HG03439 (cell line): Measurements from ENCODE around the gene SMNDC1.
"Not testable (repeated sequence)": the region's sequence is repeated elsewhere in the genome, so short reads cannot be mapped to it uniquely, and the experiment has no call there.

Source experiments
- ATAC-seq: cut with Tn5 transposase; IDR thresholded peaks from one replicate; pipeline ENCODE4 v1.9.1; 2021; ENCODE audit warnings: mild to moderate bottlenecking, moderate library complexity; ENCODE audit not compliant: unreplicated experiment

Gene SMNDC1

DNA sequence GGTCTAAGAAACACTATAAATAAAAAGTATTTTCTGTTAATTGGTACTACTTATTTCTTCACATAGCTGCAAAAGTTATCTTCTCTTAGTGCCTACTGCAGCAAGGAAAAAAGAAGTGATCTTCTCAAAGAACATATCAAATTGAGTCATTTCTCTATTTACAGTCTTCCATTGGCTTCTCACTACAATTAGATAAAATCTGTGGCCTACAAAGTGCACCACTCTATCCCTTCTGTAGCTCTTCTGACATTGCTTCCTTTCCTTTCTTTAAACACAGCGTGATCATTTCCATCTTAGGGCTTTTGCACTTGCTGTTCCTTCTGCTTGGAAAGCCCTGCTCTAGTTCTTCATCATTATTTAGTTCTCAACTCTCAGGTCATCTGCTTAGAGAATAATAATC is 52.6 kb downstream of the SMNDC1 start:
- no peak for ATAC-seq

- peak; percentile 93 for ATAC-seq
Observed at GRCh38 chr10:110251392-110251791, 53.3 kb downstream of the SMNDC1 start.

GRCh38 chr10:110249489-110249888 is 55.2 kb downstream of the SMNDC1 start:
- peak; percentile 67 for ATAC-seq

DNA sequence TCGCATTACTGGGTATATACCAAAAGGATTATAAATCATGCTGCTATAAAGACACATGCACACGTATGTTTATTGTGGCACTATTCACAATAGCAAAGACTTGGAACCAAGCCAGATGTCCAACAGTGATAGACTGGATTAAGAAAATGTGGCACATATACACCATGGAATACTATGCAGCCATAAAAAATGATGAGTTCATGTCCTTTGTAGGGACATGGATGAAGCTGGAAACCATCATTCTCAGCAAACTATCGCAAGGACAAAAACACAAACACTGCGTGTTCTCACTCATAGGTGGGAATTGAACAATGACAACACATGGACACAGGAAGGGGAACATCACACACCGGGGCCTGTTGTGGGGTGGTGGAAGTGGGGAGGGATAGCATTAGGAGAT is 56.9 kb downstream of the SMNDC1 start:
- ATAC-seq: not testable (repeated sequence)

DNA sequence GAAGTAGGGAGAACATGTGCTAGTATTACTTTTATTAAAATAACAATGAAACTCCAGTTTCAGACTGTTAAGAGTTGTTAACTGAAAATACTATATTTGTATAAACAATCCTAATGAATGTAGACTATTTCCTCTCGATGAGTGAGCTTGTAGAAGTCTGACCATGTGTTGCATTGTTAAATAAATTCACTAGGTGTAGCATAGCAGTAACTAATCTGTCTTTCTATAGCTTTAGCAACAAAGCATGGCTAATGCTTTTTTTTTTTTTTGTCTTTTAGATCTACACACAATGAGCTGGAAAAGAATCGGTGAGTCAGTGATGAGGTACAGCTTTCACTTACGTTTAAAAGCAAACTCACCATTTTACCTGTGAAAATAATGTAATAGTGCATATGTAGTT is 60.2 kb downstream of the SMNDC1 start:
- ATAC-seq: no peak

DNA sequence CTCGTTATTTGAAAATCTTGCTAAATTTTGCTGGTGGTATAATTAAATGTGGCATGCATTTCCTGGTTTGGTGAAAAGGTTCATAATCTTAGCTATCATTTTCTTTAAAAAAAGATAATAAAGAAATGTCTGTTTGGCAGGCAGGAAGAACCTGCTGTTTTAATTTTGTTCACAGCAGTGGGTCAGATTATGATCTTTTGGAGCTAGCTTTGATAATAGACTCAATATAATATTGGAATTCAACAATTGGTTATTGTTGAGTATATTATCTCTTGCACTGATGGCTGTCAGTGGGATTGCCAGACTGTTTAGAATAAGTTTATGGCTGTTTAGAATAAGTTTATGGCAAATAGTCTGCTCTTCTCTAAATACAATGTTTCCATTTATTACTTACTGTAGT is 62.2 kb downstream of the SMNDC1 start:
- ATAC-seq: no peak

- ATAC-seq: no peak
Observed at GRCh38 chr10:110241841-110242240, 62.9 kb downstream of the SMNDC1 start.

GRCh38 chr10:110241407-110241806 is 63.3 kb downstream of the SMNDC1 start:
- ATAC-seq: no peak
